GM12873 (cell line): ENCODE data around the gene CNTN5.

Source experiments
- CTCF ChIP-seq: IDR thresholded peaks from 2 replicates; pipeline ENCODE4 v1.5.1; 2012; ENCODE audit warnings: low read depth, mild to moderate bottlenecking, moderate library complexity, low read length, control low read depth; ENCODE audit not compliant: insufficient read depth; ENCODE audit errors: missing control alignments

Gene CNTN5

DNA sequence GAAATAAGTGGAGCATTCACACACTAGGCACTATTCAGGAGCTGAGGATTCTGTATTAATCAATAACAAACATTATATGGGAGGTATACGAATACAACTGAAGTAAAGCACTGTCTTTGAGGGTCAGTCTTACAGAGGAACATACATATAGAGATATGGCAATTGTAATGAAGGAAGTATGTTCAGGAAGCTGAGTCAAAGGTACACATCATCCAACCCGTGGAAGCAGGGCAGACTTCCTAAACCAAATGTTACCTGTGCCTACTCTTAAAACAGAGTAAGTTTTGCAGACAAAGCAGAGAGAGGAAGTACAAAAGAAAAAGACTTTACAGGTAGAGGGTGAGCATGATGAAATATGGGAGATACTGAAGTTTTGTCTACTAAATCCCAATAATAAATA lies 1185.2 kb downstream of the CNTN5 start:
- TF ChIP-seq CTCF, result no peak

DNA sequence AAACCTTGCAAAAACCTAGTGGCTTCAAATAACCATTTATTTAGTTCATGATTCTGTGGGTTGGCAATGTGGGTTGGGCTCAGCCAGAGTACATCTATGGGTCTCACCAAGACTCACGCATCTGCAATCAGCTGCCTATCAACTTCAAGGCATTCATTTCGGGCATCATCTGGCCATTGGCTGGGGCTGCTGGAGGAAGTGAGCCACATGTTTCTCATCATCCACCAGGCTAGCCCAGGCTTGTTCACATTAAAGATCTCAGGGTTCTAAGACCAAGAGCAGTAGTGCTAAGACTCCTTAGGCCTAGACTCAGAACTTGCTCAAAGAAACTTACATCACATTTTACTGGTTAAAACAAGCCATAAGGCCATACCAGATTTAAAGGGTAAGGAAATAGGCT lies 1187.5 kb downstream of the CNTN5 start:
- TF ChIP-seq CTCF, result no peak

GRCh38 chr11:100214791-100215190 lies 1194.0 kb downstream of the CNTN5 start:
- TF ChIP-seq CTCF, result no peak

DNA sequence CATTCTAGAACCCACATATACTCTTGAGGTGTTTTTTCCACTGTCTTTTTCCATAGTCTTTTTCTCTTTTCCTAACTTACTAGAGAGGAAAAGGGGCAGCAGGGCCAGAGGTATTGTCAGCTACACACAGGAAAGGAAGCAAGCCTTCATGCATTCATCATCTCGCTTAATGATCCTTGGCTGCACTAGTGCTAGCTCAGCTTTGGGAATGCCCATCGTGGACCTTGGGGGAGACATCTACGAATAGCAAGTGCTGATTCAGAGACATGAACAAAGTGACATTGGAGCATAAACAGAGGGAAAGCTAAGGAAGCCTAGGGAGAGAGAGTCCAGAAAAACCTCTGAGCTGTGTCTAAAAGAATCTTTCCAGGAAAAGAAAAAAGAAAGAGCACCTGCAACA lies 1200.1 kb downstream of the CNTN5 start:
- TF ChIP-seq CTCF, result no peak

- no peak for TF ChIP-seq CTCF
These were observed 1201.0 kb downstream of the CNTN5 start for GRCh38 chr11:100221791-100222190.

GRCh38 chr11:100224541-100225034 lies 1203.8 kb downstream of the CNTN5 start:
- no peak for TF ChIP-seq CTCF

DNA sequence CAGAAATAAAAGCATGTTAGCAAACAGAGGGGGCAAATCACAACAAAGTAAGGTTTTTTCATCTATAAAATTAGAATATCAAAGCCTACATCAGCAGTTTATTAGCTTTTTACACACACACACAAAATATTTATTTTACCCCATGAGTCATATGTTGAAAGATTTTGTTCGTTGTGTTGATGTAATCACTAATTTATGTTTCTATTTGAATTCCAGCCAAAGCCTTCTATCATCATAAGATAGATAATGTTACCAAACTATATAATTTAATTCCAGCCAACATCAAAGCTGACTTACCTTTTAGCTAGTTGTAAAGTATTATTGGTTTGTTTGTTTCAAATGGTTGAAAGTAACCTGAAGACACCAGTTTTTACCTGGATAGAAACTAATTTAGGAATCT lies 1208.3 kb downstream of the CNTN5 start:
- no peak for TF ChIP-seq CTCF
